Esophagus muscularis mucosa (tissue), 4 donors: ENCODE data around the gene WNT6. TPM values are rescaled to one million over a fixed set of nuclear protein-coding genes. Genes with fewer than 3 reads are reported as not detected.
A peak's percentile ranks its signal among the peaks of the same experiment; 100 is the strongest.

ENCODE experiments used
- DNase-seq: peaks from one replicate; pipeline ENCODE4 v3.0.0-alpha.2; 2017; ENCODE audit errors: extremely low spot score
- H3K27ac ChIP-seq, 4 donors: fragments of 200-600 bp; sonication (generic); replicated peaks in 1 of 4; 1 replicate in 3 of 4; 2 replicates in 1 of 4; pipeline ENCODE4 v1.5.1; 2016 to 2019; ENCODE audit warnings: mild to moderate bottlenecking in 1 of 4
- H3K27me3 ChIP-seq, 4 donors: fragments of 200-600 bp; sonication (generic); one replicate each; pipeline versions ENCODE4 v1.5.1 to v1.6.0; 2016 to 2019
- H3K36me3 ChIP-seq, 4 donors: fragments of 200-600 bp; sonication (generic); one replicate each; pipeline ENCODE4 v1.5.1; 2016 to 2019
- H3K4me1 ChIP-seq, 4 donors: fragments of 200-600 bp; sonication (generic); one replicate each; pipeline ENCODE4 v1.5.1; 2016 to 2019
- H3K4me3 ChIP-seq, 4 donors: fragments of 200-600 bp; sonication (generic); 1 replicate in 2 of 4; 2 replicates in 2 of 4; pipeline ENCODE4 v1.5.1; 2016 to 2019; ENCODE audit warnings: mild to moderate bottlenecking in 4 of 4, moderate library complexity in 1 of 4
- H3K9me3 ChIP-seq, 4 donors: fragments of 200-600 bp; sonication (generic); 1 replicate in 3 of 4; 2 replicates in 1 of 4; pipeline ENCODE4 v1.5.1; 2016 to 2019
- EP300 ChIP-seq: sonication (generic); formaldehyde crosslinking; IDR thresholded peaks from one replicate; pipeline ENCODE4 v1.6.1; 2017; ENCODE audit warnings: antibody characterized with exemption
- POLR2A ChIP-seq: fragments of 450-650 bp; IDR thresholded peaks from one replicate; pipeline ENCODE4 v1.6.1; 2017; ENCODE audit warnings: antibody characterized with exemption, moderate library complexity, mild to moderate bottlenecking, low read depth
- POLR2AphosphoS5 ChIP-seq, 2 donors: sonication (generic); formaldehyde crosslinking; IDR thresholded peaks; one replicate each; pipeline ENCODE4 v1.6.1; 2017; ENCODE audit warnings: antibody characterized with exemption in 2 of 2
- WGBS: methylation state at CpG from one replicate; pipeline ENCODE4 v1.1.5; 2018; 5-methylcytosine and 5-hydroxymethylcytosine counted together
- intact Hi-C: fragments of 100-400 bp; cut with DNase I; formaldehyde crosslinking; loops from one replicate; pipeline ENCODE4 v1.15.1; 2023
- total RNA-seq, 4 donors: library from RNA; depleted of rRNA; stranded (reverse); fragments of >200 nt; gene quantifications; one replicate each; pipeline versions ENCODE4 v1.1.0 to v1.2.1, GENCODE V29; 2016
- TF ChIP-seq, protein P1 (sequence below), 3 experiments: fragments of 200-600 bp in 2 of 3; fragments of 450-650 bp in 1 of 3; sonication (generic) in 2 of 3; IDR thresholded peaks; one replicate each; pipeline ENCODE4 v1.5.1; 2017 to 2019; ENCODE audit warnings: antibody characterized with exemption in 3 of 3, mild to moderate bottlenecking in 2 of 3, moderate library complexity in 1 of 3

The WNT6 gene
- total RNA-seq, 4 donors from 2014 or later = 2.9 to 14.3 (median 8.0) TPM

DNA sequence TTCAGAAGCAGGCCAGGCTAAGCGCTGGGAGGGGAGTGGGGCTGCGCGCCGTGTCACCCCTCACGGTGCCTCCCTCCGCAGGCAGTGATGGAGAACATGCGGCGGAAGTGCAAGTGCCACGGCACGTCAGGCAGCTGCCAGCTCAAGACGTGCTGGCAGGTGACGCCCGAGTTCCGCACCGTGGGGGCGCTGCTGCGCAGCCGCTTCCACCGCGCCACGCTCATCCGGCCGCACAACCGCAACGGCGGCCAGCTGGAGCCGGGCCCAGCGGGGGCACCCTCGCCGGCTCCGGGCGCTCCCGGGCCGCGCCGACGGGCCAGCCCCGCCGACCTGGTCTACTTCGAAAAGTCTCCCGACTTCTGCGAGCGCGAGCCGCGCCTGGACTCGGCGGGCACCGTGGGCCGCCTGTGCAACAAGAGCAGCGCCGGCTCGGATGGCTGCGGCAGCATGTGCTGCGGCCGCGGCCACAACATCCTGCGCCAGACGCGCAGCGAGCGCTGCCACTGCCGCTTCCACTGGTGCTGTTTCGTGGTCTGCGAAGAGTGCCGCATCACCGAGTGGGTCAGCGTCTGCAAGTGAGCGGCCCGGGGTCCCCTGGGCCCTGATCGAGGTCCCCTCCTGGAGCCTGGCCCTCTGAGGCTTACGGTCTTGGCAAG is 33.2 kb downstream of the WNT6 start:
- H3K36me3 ChIP-seq = no peaks in the 10 kb centered on the region
- peaks cover 17 to 33% (median 32%) of the 10 kb centered on the region in 4 donors for H3K4me1 ChIP-seq
- H3K4me3 ChIP-seq = peak overlapping the region; percentile 45 to 60 (median 49)
- DNase-seq = no peak
- H3K27me3 ChIP-seq = peaks cover 3 to 66% (median 46%) of the 10 kb centered on the region in 4 donors
- TF ChIP-seq POLR2AphosphoS5 (IDR thresholded peaks at IDR 0.05) = peak in 1 of 2 donors; percentile 39
- TF ChIP-seq POLR2A = no peak
- no peak for TF ChIP-seq EP300
- TF ChIP-seq, protein P1, sequence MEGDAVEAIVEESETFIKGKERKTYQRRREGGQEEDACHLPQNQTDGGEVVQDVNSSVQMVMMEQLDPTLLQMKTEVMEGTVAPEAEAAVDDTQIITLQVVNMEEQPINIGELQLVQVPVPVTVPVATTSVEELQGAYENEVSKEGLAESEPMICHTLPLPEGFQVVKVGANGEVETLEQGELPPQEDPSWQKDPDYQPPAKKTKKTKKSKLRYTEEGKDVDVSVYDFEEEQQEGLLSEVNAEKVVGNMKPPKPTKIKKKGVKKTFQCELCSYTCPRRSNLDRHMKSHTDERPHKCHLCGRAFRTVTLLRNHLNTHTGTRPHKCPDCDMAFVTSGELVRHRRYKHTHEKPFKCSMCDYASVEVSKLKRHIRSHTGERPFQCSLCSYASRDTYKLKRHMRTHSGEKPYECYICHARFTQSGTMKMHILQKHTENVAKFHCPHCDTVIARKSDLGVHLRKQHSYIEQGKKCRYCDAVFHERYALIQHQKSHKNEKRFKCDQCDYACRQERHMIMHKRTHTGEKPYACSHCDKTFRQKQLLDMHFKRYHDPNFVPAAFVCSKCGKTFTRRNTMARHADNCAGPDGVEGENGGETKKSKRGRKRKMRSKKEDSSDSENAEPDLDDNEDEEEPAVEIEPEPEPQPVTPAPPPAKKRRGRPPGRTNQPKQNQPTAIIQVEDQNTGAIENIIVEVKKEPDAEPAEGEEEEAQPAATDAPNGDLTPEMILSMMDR (IDR thresholded peaks at IDR 0.05) = peak in 1 of 3 experiments; percentile 30
- WGBS = 2% methylated on average over 9 of the region's 72 CpGs
- H3K27ac ChIP-seq = no peak overlapping the region
- intact Hi-C loops = no loop called here
- H3K9me3 ChIP-seq = no peaks in the 10 kb centered on the region

DNA sequence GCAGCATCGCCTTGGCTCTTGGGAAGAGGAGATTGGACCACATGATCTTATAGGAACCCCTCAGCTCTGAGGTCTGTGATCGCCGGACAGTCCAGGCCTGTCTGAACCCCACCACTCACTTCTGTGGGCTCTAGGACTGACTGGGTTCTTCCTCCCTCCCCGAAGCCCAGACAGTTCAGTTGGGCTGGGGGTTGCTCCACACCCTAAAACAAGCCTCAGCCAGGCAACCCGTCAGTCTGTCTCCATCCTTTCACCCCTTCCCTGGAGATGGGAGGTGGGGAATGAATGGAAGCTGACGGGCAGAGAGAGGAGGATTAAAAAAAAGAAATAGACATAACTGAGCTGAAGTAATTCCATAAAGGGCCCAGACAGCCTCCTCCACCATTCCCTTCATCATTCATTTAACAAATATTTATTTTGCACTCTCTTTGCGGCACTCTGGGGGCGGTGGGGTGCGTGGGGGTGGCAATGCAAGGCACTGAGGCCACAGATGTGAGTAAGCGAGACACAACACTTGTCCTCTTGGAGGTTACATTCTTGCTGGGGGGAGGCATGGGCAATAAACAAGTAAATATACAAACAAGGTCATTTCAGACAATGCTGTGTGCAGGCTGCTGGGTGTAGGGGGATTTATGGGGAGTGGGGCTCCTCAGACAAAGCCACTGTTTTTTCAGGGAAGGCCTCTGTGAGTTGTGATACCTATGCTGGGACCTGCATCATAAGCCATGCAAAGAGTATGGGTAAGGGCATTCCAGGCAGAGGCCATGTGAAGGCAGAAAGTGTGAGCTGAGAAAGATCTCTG is 33.9 kb downstream of the WNT6 start:
- no peaks in the 10 kb centered on the region for H3K9me3 ChIP-seq
- DNase-seq = no peak
- TF ChIP-seq, protein P1 (IDR thresholded peaks at IDR 0.05) = no peak
- no peak for TF ChIP-seq POLR2AphosphoS5 (IDR thresholded peaks at IDR 0.05)
- TF ChIP-seq EP300 = no peak
- TF ChIP-seq POLR2A = no peak
- no peak overlapping the region for H3K27ac ChIP-seq
- 40% methylated on average over 10 of the region's 10 CpGs for WGBS
- peaks cover 3 to 73% (median 54%) of the 10 kb centered on the region in 4 donors for H3K27me3 ChIP-seq
- no peaks in the 10 kb centered on the region for H3K36me3 ChIP-seq
- peaks cover 25 to 40% (median 39%) of the 10 kb centered on the region in 4 donors for H3K4me1 ChIP-seq
- H3K4me3 ChIP-seq = peak overlapping the region; percentile 45 to 60 (median 49)
- intact Hi-C loops = no loop called here

DNA sequence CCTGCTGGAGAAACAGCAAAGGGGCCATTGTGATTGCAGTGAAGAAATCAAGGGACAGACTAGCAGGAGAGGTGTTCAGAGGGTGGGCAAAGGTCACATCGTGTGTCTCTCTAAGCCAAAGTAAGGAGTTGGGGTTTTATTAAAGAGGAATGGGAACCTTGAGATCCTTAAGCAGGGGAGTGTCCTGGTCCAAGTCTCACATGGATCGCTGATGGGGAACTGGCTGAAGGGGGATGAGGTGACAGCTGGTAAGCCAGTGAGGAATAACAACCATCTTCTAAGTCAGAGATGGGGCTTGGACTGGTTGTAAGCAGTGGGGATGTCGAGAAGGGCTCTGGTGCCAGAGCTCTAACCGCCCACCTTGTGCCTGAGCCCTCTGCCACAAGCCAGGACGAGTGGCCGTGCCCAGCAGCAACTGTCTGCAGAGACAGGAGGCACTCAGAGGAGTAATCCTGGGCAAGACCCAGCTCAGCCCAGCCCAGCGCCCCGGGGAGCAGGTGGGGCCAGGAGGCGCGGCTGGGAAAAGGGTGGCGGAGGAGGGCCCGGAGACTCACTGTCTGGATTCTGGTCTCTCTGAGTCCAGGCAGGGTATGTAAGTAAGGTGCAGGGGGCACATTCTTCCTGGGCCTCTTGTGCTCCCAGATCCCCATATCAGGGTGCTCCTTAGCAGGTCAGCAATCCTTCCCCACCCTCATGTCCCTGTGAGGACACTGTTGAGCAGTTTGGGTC is 34.7 kb downstream of the WNT6 start:
- no peak for TF ChIP-seq POLR2A
- TF ChIP-seq, protein P1 (IDR thresholded peaks at IDR 0.05) = no peak
- Histone ChIP-seq H3K36me3 (no peaks in the 10 kb centered on the region), H3K4me3 (no peak overlapping the region), H3K27ac (no peak overlapping the region), H3K4me1 (peaks cover 27 to 43% (median 42%) of the 10 kb centered on the region in 4 donors), H3K9me3 (no peaks in the 10 kb centered on the region), H3K27me3 (peaks cover 3 to 81% (median 57%) of the 10 kb centered on the region in 4 donors)
- intact Hi-C loops = no loop called here
- 60% methylated on average over 6 of the region's 12 CpGs for WGBS
- DNase-seq = no peak

DNA sequence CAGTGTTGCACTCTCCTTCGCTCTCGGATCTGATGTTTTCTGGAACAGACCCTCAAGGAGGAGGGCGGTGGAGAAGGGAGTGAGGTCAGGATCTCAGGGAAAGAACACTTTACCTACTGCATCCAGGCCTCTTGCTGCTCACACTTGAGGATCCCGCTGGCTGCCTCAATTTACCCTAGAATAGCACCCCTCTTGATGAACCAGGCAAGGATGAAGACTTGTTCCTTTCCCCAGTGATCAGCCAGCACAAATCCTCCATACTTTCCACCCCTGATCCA is 35.2 kb downstream of the WNT6 start:
- Histone ChIP-seq H3K27ac (no peak overlapping the region), H3K27me3 (peaks cover 3 to 86% (median 60%) of the 10 kb centered on the region in 4 donors), H3K4me1 (peaks cover 27 to 43% (median 42%) of the 10 kb centered on the region in 4 donors), H3K4me3 (no peak overlapping the region), H3K9me3 (no peaks in the 10 kb centered on the region), H3K36me3 (no peaks in the 10 kb centered on the region)
- no peak for DNase-seq
- TF ChIP-seq POLR2A (no peak), POLR2AphosphoS5 (IDR thresholded peaks at IDR 0.05) (no peak), EP300 (no peak)
- TF ChIP-seq, protein P1 (IDR thresholded peaks at IDR 0.05) = no peak
- WGBS = 59% methylated on average over 4 of the region's 4 CpGs
- intact Hi-C loops = no loop called here
